CD14-positive monocyte (primary cell): ENCODE results near the gene KRTAP6-2. TPM values are rescaled to one million over a fixed set of nuclear protein-coding genes. Genes with fewer than 3 reads are reported as not detected.

Experiments used
- DNase-seq, 3 donors: peaks; one replicate each; pipeline ENCODE4 v3.0.0-alpha.2; 2011 to 2022
- H2AFZ ChIP-seq: 2 replicates; pipeline ENCODE4 v1.6.0; 2012; ENCODE audit warnings: mild to moderate bottlenecking, low read depth, low read length, inconsistent platforms; ENCODE audit not compliant: insufficient read depth, poor library complexity, severe bottlenecking
- H3K27ac ChIP-seq, 2 donors: 1 replicate in 1 of 2; 2 replicates in 1 of 2; pipeline ENCODE4 v1.5.1; 2012 to 2013; ENCODE audit warnings: low read length in 2 of 2, control low read depth in 1 of 2, inconsistent platforms in 1 of 2, low read depth in 1 of 2, mild to moderate bottlenecking in 1 of 2
- H3K27me3 ChIP-seq, 2 donors: one replicate each; pipeline versions ENCODE4 v1.6.0 to v1.6.1; 2011 to 2013; ENCODE audit warnings: low read length in 2 of 2; ENCODE audit not compliant: control insufficient read depth in 2 of 2, insufficient read depth in 2 of 2
- H3K36me3 ChIP-seq, 2 donors: replicated peaks in 1 of 2; 1 replicate in 1 of 2; 2 replicates in 1 of 2; pipeline versions ENCODE4 v1.5.1 to v1.6.1; 2012 to 2013; ENCODE audit warnings: low read length in 2 of 2, control low read depth in 1 of 2, inconsistent platforms in 1 of 2, mild to moderate bottlenecking in 1 of 2; ENCODE audit not compliant: insufficient read depth in 2 of 2, control insufficient read depth in 1 of 2
- H3K4me1 ChIP-seq, 2 donors: 1 replicate in 1 of 2; 2 replicates in 1 of 2; pipeline versions ENCODE4 v1.5.1 to v1.6.1; 2012 to 2013; ENCODE audit warnings: low read length in 2 of 2, control low read depth in 1 of 2, inconsistent platforms in 1 of 2, mild to moderate bottlenecking in 1 of 2, moderate library complexity in 1 of 2; ENCODE audit not compliant: insufficient read depth in 2 of 2, control insufficient read depth in 1 of 2
- H3K4me2 ChIP-seq: replicated peaks from 2 replicates; pipeline ENCODE3; 2012; ENCODE audit warnings: low read length, moderate library complexity, mild to moderate bottlenecking; ENCODE audit not compliant: poor library complexity, severe bottlenecking; ENCODE audit errors: extremely low read depth
- H3K4me3 ChIP-seq, 3 experiments: fragments of 200-600 bp in 1 of 3; sonication (generic) in 1 of 3; replicated peaks in 1 of 3; 1 replicate in 2 of 3; 2 replicates in 1 of 3; pipeline ENCODE4 v1.5.1; 2011 to 2013; ENCODE audit warnings: low read length in 3 of 3, mild to moderate bottlenecking in 3 of 3, control low read depth in 2 of 3, low read depth in 2 of 3, inconsistent platforms in 1 of 3, moderate library complexity in 1 of 3
- H3K79me2 ChIP-seq: 2 replicates; pipeline ENCODE4 v1.6.0; 2012; ENCODE audit warnings: mild to moderate bottlenecking, control low read depth, inconsistent platforms, low read length, moderate library complexity; ENCODE audit not compliant: insufficient read depth
- H3K9ac ChIP-seq: 2 replicates; pipeline ENCODE4 v1.6.0; 2017; ENCODE audit warnings: low read length, mild to moderate bottlenecking; ENCODE audit not compliant: insufficient read depth, poor library complexity, severe bottlenecking
- H3K9me3 ChIP-seq, 2 donors: replicated peaks in 1 of 2; 1 replicate in 1 of 2; 2 replicates in 1 of 2; pipeline versions ENCODE4 v1.5.1 to v1.6.1; 2012 to 2013; ENCODE audit warnings: low read length in 2 of 2, control low read depth in 1 of 2; ENCODE audit not compliant: control insufficient read depth in 1 of 2, insufficient read depth in 1 of 2
- H4K20me1 ChIP-seq: 2 replicates; pipeline ENCODE4 v1.6.0; 2012; ENCODE audit warnings: mild to moderate bottlenecking, low read length, control low read depth, moderate library complexity; ENCODE audit not compliant: insufficient read depth
- H3K27ac Mint-ChIP-seq, 7 donors: one replicate each; pipeline ENCODE4 v1.8.0; 2020; ENCODE audit warnings: mild to moderate bottlenecking in 7 of 7, mixed read lengths in 7 of 7, moderate library complexity in 6 of 7, inconsistent platforms in 2 of 7
- H3K27me3 Mint-ChIP-seq, 3 donors: one replicate each; pipeline ENCODE4 v1.8.0; 2021 to 2022; ENCODE audit warnings: low read depth in 3 of 3, mild to moderate bottlenecking in 3 of 3, mixed read lengths in 3 of 3, moderate library complexity in 3 of 3, inconsistent platforms in 1 of 3
- H3K36me3 Mint-ChIP-seq, 2 donors: one replicate each; pipeline ENCODE4 v1.8.0; 2020; ENCODE audit warnings: mixed read lengths in 2 of 2, inconsistent platforms in 1 of 2, mild to moderate bottlenecking in 1 of 2
- H3K4me1 Mint-ChIP-seq: one replicate; pipeline ENCODE4 v1.8.0; 2020; ENCODE audit warnings: mild to moderate bottlenecking, mixed read lengths
- H3K4me3 Mint-ChIP-seq, 2 donors: one replicate each; pipeline ENCODE4 v1.8.0; 2020; ENCODE audit warnings: mild to moderate bottlenecking in 2 of 2, mixed read lengths in 2 of 2, moderate library complexity in 1 of 2
- H3K9me3 Mint-ChIP-seq, 7 donors: one replicate each; pipeline ENCODE4 v1.8.0; 2020 to 2022; ENCODE audit warnings: mixed read lengths in 7 of 7, mild to moderate bottlenecking in 6 of 7, moderate library complexity in 6 of 7, inconsistent platforms in 2 of 7
- WGBS: methylation state at CpG from one replicate; pipeline ENCODE4 v1.1.5; 2013; ENCODE audit warnings: missing lambda C conversion rate; ENCODE audit not compliant: insufficient coverage; 5-methylcytosine and 5-hydroxymethylcytosine counted together
- intact Hi-C, 2 donors: fragments of 100-400 bp; cut with micrococcal nuclease; formaldehyde crosslinking; loops; one replicate each; pipeline versions ENCODE4 v1.15.0 to v1.15.1; 2023
- polyA plus RNA-seq, 3 donors: library from polyadenylated mRNA; depleted of rRNA in 1 of 3; unstranded in 2 of 3; stranded (reverse) in 1 of 3; fragments of 300-500 nt in 2 of 3; fragments of >200 nt in 1 of 3; fragmentation: Illumina TruSeq in 2 of 3; gene quantifications; 1 replicate in 2 of 3; 2 replicates in 1 of 3; pipeline ENCODE4 v1.2.3, GENCODE V29; 2012 to 2021
- small RNA-seq: library from RNA; depleted of rRNA; stranded (forward); fragments of <200 nt; gene quantifications from one replicate; pipeline ENCODE3, GENCODE V24; 2012; ENCODE audit warnings: low read depth; ENCODE audit not compliant: insufficient read length
- TF ChIP-seq, protein P1 (sequence below): fragments of 200-600 bp; IDR thresholded peaks from one replicate; pipeline ENCODE4 v1.8.0; 2022; ENCODE audit warnings: antibody characterized with exemption, mild to moderate bottlenecking

Gene KRTAP6-2
- polyA plus RNA-seq, 3 donors: not detected

DNA sequence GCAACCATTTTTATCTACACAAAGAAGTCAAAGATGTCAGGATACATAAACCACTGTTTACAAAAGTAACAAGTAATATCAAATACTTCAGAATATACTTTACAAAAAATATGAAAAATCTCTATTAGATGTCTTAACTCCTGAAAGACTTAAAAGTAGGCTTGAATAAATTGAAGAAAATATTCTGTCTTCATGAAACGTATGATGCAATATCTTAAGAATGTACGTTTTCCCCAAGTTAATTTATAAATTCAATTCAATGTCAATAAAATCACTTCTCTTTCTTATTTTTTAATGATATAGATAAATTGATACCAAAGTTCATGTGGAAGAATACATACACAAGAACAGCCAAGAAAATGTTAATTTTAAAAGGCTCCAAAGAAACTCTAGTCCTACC lies 43.6 kb downstream of the KRTAP6-2 start:
- TF ChIP-seq, protein P1, sequence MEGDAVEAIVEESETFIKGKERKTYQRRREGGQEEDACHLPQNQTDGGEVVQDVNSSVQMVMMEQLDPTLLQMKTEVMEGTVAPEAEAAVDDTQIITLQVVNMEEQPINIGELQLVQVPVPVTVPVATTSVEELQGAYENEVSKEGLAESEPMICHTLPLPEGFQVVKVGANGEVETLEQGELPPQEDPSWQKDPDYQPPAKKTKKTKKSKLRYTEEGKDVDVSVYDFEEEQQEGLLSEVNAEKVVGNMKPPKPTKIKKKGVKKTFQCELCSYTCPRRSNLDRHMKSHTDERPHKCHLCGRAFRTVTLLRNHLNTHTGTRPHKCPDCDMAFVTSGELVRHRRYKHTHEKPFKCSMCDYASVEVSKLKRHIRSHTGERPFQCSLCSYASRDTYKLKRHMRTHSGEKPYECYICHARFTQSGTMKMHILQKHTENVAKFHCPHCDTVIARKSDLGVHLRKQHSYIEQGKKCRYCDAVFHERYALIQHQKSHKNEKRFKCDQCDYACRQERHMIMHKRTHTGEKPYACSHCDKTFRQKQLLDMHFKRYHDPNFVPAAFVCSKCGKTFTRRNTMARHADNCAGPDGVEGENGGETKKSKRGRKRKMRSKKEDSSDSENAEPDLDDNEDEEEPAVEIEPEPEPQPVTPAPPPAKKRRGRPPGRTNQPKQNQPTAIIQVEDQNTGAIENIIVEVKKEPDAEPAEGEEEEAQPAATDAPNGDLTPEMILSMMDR: no peak
- Histone ChIP-seq H3K4me2 (no peak overlapping the region), H3K9ac (no peak overlapping the region), H4K20me1 (no peaks in the 10 kb centered on the region), H3K79me2 (no peaks in the 10 kb centered on the region), H3K9me3 (peaks cover 11 to 21% of the 10 kb centered on the region in 2 donors), H3K27ac (no peak overlapping the region), H3K4me1 (no peaks in the 10 kb centered on the region), H3K27me3 (no peaks in the 10 kb centered on the region), H2AFZ (no peak overlapping the region), H3K4me3 (no peak overlapping the region), H3K36me3 (no peaks in the 10 kb centered on the region)
- H3K36me3 Mint-ChIP-seq: no peaks in the 10 kb centered on the region
- no peak overlapping the region for H3K4me3 Mint-ChIP-seq
- no peaks in the 10 kb centered on the region for H3K27me3 Mint-ChIP-seq
- DNase-seq: no peak
- H3K9me3 Mint-ChIP-seq: peaks cover 0 to 12% (median 6%) of the 10 kb centered on the region in 7 donors
- intact Hi-C loops: no loop called here
- no peaks in the 10 kb centered on the region for H3K4me1 Mint-ChIP-seq
- no peak overlapping the region for H3K27ac Mint-ChIP-seq
- no CpG with 5 or more reads among the region's 2 CpGs for WGBS

GRCh38 chr21:30552782-30553181 lies 45.9 kb downstream of the KRTAP6-2 start:
- Histone ChIP-seq H3K27ac (no peak overlapping the region), H3K4me1 (no peaks in the 10 kb centered on the region), H3K4me2 (no peak overlapping the region), H3K79me2 (no peaks in the 10 kb centered on the region), H4K20me1 (no peaks in the 10 kb centered on the region), H2AFZ (no peak overlapping the region), H3K36me3 (no peaks in the 10 kb centered on the region), H3K4me3 (no peak overlapping the region), H3K27me3 (no peaks in the 10 kb centered on the region), H3K9ac (no peak overlapping the region), H3K9me3 (peaks cover 11 to 33% of the 10 kb centered on the region in 2 donors)
- Mint-ChIP-seq H3K9me3 (peaks cover 0 to 13% (median 7%) of the 10 kb centered on the region in 7 donors), H3K27me3 (no peaks in the 10 kb centered on the region), H3K4me3 (no peak overlapping the region), H3K27ac (no peak overlapping the region), H3K4me1 (no peaks in the 10 kb centered on the region), H3K36me3 (no peaks in the 10 kb centered on the region)
- WGBS: 47% methylated on average over 1 of the region's 1 CpG
- TF ChIP-seq, protein P1: no peak
- DNase-seq: no peak
- intact Hi-C loops: no loop called here

Small RNAs within 50 kb of the gene (small RNA-seq; reads per million reads assigned to genes)
- gene KRTAP20-1 (not detected), gene KRTAP20-3 (not detected), gene KRTAP20-4 (not detected), gene KRTAP22-1 (not detected), gene KRTAP22-2 (not detected)

Other genes with a start within 250 kb of the KRTAP6-2 start
- not detected for gene KRTAP13-2, start 226.6 kb downstream of the KRTAP6-2 start, polyA plus RNA-seq
- gene KRTAP13-1, start 202.9 kb downstream of the KRTAP6-2 start, polyA plus RNA-seq: not detected
- not detected for gene KRTAP13-3, start 173.0 kb downstream of the KRTAP6-2 start, polyA plus RNA-seq
- not detected for gene KRTAP13-4, start 168.7 kb downstream of the KRTAP6-2 start, polyA plus RNA-seq
- not detected for gene KRTAP15-1, start 158.6 kb downstream of the KRTAP6-2 start, polyA plus RNA-seq
- not detected for gene KRTAP19-1, start 118.5 kb downstream of the KRTAP6-2 start, polyA plus RNA-seq
- gene KRTAP19-2, start 111.5 kb downstream of the KRTAP6-2 start, polyA plus RNA-seq: not detected
- gene KRTAP19-3, start 106.9 kb downstream of the KRTAP6-2 start, polyA plus RNA-seq: not detected
- gene KRTAP19-4, start 101.7 kb downstream of the KRTAP6-2 start, polyA plus RNA-seq: not detected
- not detected for gene KRTAP19-5, start 96.8 kb downstream of the KRTAP6-2 start, polyA plus RNA-seq
- not detected for gene KRTAP19-6, start 57.0 kb downstream of the KRTAP6-2 start, polyA plus RNA-seq
- not detected for gene KRTAP19-7, start 37.6 kb downstream of the KRTAP6-2 start, polyA plus RNA-seq
- not detected for gene KRTAP22-2, start 8.5 kb downstream of the KRTAP6-2 start, polyA plus RNA-seq
- gene KRTAP6-3, start 6.5 kb downstream of the KRTAP6-2 start, polyA plus RNA-seq: not detected
- gene KRTAP22-1, start 2.2 kb upstream of the KRTAP6-2 start, polyA plus RNA-seq: not detected
- gene KRTAP6-1, start 15.0 kb upstream of the KRTAP6-2 start, polyA plus RNA-seq: not detected
- not detected for gene KRTAP20-1, start 17.5 kb upstream of the KRTAP6-2 start, polyA plus RNA-seq
- not detected for gene KRTAP20-4, start 21.7 kb upstream of the KRTAP6-2 start, polyA plus RNA-seq
- not detected for gene KRTAP20-2, start 36.3 kb upstream of the KRTAP6-2 start, polyA plus RNA-seq
- not detected for gene KRTAP20-3, start 44.0 kb upstream of the KRTAP6-2 start, polyA plus RNA-seq
- not detected for gene KRTAP21-3, start 119.9 kb upstream of the KRTAP6-2 start, polyA plus RNA-seq
- gene KRTAP21-2, start 148.4 kb upstream of the KRTAP6-2 start, polyA plus RNA-seq: not detected
- not detected for gene KRTAP21-1, start 156.5 kb upstream of the KRTAP6-2 start, polyA plus RNA-seq
- not detected for gene KRTAP8-1, start 214.4 kb upstream of the KRTAP6-2 start, polyA plus RNA-seq
- under 1 TPM in 1 of 3 donors, not detected in 2; 0.13 TPM for gene KRTAP7-1, start 230.9 kb upstream of the KRTAP6-2 start, polyA plus RNA-seq